HepG2 (cell line): Measurements from ENCODE around the gene IRF2. TPM values are rescaled to one million over a fixed set of nuclear protein-coding genes. Genes with fewer than 3 reads are reported as not detected.

Source experiments
- ARHGAP35 ChIP-seq: sonication (generic); formaldehyde crosslinking; IDR thresholded peaks from 2 replicates; pipeline ENCODE4 v1.9.0; 2022; ENCODE audit warnings: mild to moderate bottlenecking, inconsistent platforms, moderate library complexity, missing genetic modification reagents, borderline replicate concordance
- ATAD3A ChIP-seq: sonication (generic); formaldehyde crosslinking; IDR thresholded peaks from 2 replicates; pipeline ENCODE4 v1.4.0; 2020; ENCODE audit warnings: missing genetic modification reagents
- BCL3 ChIP-seq: sonication (generic); formaldehyde crosslinking; IDR thresholded peaks from 2 replicates; pipeline ENCODE4 v1.5.1; 2020; ENCODE audit warnings: mild to moderate bottlenecking, missing genetic modification reagents, moderate library complexity
- CREB3 ChIP-seq: sonication (generic); formaldehyde crosslinking; IDR thresholded peaks from 2 replicates; pipeline ENCODE4 v1.5.0; 2020; ENCODE audit warnings: missing genetic modification reagents
- DDIT3 ChIP-seq: sonication (generic); formaldehyde crosslinking; IDR thresholded peaks from 2 replicates; pipeline ENCODE4 v1.4.0; 2020; ENCODE audit warnings: mild to moderate bottlenecking, missing genetic modification reagents
- DRAP1 ChIP-seq: IDR thresholded peaks from 2 replicates; pipeline ENCODE4 v1.6.1; 2016; ENCODE audit warnings: missing genetic modification reagents, missing compliant biosample characterization
- FOXA3 ChIP-seq: IDR thresholded peaks from 2 replicates; pipeline ENCODE4 v1.6.1; 2016; ENCODE audit warnings: missing genetic modification reagents, missing compliant biosample characterization
- HNRNPH1 ChIP-seq: fragments of 200-400 bp; formaldehyde crosslinking; optimal IDR thresholded peaks from 2 replicates; pipeline ENCODE3; 2017; ENCODE audit warnings: mild to moderate bottlenecking, low read depth, low read length
- HNRNPK ChIP-seq: fragments of 200-400 bp; formaldehyde crosslinking; IDR thresholded peaks from 2 replicates; pipeline ENCODE4 v1.6.1; 2018; ENCODE audit warnings: low read length, low read depth, moderate library complexity, mild to moderate bottlenecking; ENCODE audit not compliant: poor library complexity, severe bottlenecking
- IRF2 ChIP-seq: IDR thresholded peaks from 2 replicates; pipeline ENCODE4 v1.6.1; 2018; ENCODE audit warnings: missing genetic modification reagents, missing compliant biosample characterization
- NFKB2 ChIP-seq: sonication (generic); formaldehyde crosslinking; IDR thresholded peaks from 2 replicates; pipeline ENCODE4 v1.4.0; 2020; ENCODE audit warnings: missing genetic modification reagents, borderline replicate concordance
- RORA ChIP-seq: sonication (generic); formaldehyde crosslinking; IDR thresholded peaks from 2 replicates; pipeline ENCODE4 v1.5.0; 2020; ENCODE audit warnings: mild to moderate bottlenecking, missing genetic modification reagents, moderate library complexity
- SMAD1 ChIP-seq: sonication (generic); formaldehyde crosslinking; IDR thresholded peaks from 2 replicates; pipeline ENCODE4 v1.4.0; 2020; ENCODE audit warnings: missing genetic modification reagents, low read depth, mild to moderate bottlenecking, borderline replicate concordance
- SOX13 ChIP-seq, 3 experiments: fragments of 450-650 bp in 1 of 3; sonication (generic) in 1 of 3; formaldehyde crosslinking in 1 of 3; IDR thresholded peaks in 2 of 3; conservative IDR thresholded peaks in 1 of 3; 2 replicates each; pipeline versions ENCODE4 v1.5.0 to v1.6.1; 2016 to 2020; ENCODE audit warnings: antibody characterized with exemption in 1 of 3, mild to moderate bottlenecking in 1 of 3, missing compliant biosample characterization in 1 of 3, missing genetic modification reagents in 1 of 3, moderate library complexity in 1 of 3
- TOPORS ChIP-seq: sonication (generic); formaldehyde crosslinking; IDR thresholded peaks from 2 replicates; pipeline ENCODE4 v1.8.0; 2023; ENCODE audit warnings: mild to moderate bottlenecking, missing genetic modification reagents
- ZBTB26 ChIP-seq: IDR thresholded peaks from 2 replicates; pipeline ENCODE4 v1.6.1; 2016; ENCODE audit warnings: missing compliant biosample characterization, missing genetic modification reagents, borderline replicate concordance
- ZBTB46 ChIP-seq: sonication (generic); formaldehyde crosslinking; IDR thresholded peaks from 2 replicates; pipeline ENCODE4 v1.4.0; 2020; ENCODE audit warnings: mild to moderate bottlenecking, missing genetic modification reagents, borderline replicate concordance
- ZEB1 ChIP-seq: IDR thresholded peaks from 2 replicates; pipeline ENCODE4 v1.6.1; 2012; ENCODE audit warnings: mild to moderate bottlenecking, low read depth, inconsistent platforms; ENCODE audit not compliant: insufficient replicate concordance
- ZKSCAN8 ChIP-seq: IDR thresholded peaks from 2 replicates; pipeline ENCODE4 v1.6.1; 2016; ENCODE audit warnings: borderline replicate concordance, missing genetic modification reagents, missing compliant biosample characterization
- ZNF496 ChIP-seq: sonication (generic); formaldehyde crosslinking; IDR thresholded peaks from 2 replicates; pipeline ENCODE4 v1.8.1; 2023; ENCODE audit warnings: mild to moderate bottlenecking, moderate library complexity, missing genetic modification reagents; ENCODE audit not compliant: insufficient replicate concordance
- ZNF713 ChIP-seq: sonication (generic); formaldehyde crosslinking; IDR thresholded peaks from 2 replicates; pipeline ENCODE4 v1.4.0; 2020; ENCODE audit warnings: mild to moderate bottlenecking, missing genetic modification reagents
- ZNF773 ChIP-seq: sonication (generic); formaldehyde crosslinking; IDR thresholded peaks from 2 replicates; pipeline ENCODE4 v1.4.0; 2020; ENCODE audit warnings: missing genetic modification reagents, borderline replicate concordance
- polyA plus RNA-seq, 8 experiments: library from polyadenylated mRNA; depleted of rRNA in 3 of 8; stranded (reverse) in 7 of 8; unstranded in 1 of 8; fragments of >200 nt; fragmentation: Illumina TruSeq in 4 of 8; extraction: Trizol in 4 of 8; gene quantifications; 2 replicates each; pipeline versions ENCODE4 v1.2.1 to v1.2.3, GENCODE V29; 2011 to 2016; ENCODE audit warnings: low read depth in 4 of 8, missing spikeins in 1 of 8, mixed read lengths in 1 of 8; ENCODE audit not compliant: insufficient read depth in 1 of 8
- total RNA-seq, 5 experiments: library from RNA; depleted of rRNA; stranded (reverse); fragments of >200 nt; fragmentation: Illumina TruSeq; extraction: Trizol; gene quantifications; 2 replicates each; pipeline ENCODE4 v1.2.3, GENCODE V29; 2016; ENCODE audit warnings: low read depth in 1 of 5

The IRF2 gene
- total and polyA plus RNA-seq, 2 of the 13 experiments (the other 11 are each of a cell fraction or from before 2014, with no cell fraction given) = 15.5 to 28.8 TPM

GRCh38 chr4:184464759-184465454 lies 9.4 kb downstream of the IRF2 start (continued):
- TF ChIP-seq ATAD3A (CRISPR knock-in tag) = no peak
- no peak for TF ChIP-seq DDIT3 (CRISPR knock-in tag)
- no peak; the same call in 1 of the 2 replicates for TF ChIP-seq ZBTB26 (CRISPR knock-in tag)
- no peak for TF ChIP-seq CREB3 (CRISPR knock-in tag)
- TF ChIP-seq RORA = no peak
- peak; percentile 94 for TF ChIP-seq FOXA3 (CRISPR knock-in tag)
- no peak for TF ChIP-seq ZNF496 (CRISPR knock-in tag)
- no peak for TF ChIP-seq ZNF773 (CRISPR knock-in tag)
- no peak for TF ChIP-seq ARHGAP35
- no peak for TF ChIP-seq ZKSCAN8 (CRISPR knock-in tag)
- no peak for TF ChIP-seq ZNF713 (CRISPR knock-in tag)
- peak; percentile 74 for TF ChIP-seq SOX13 (IDR thresholded peaks at IDR 0.05)
- peak in 1 of 2 experiments; percentile 96; a peak in 2 of 4 replicates for TF ChIP-seq SOX13 (CRISPR knock-in tag; conservative IDR thresholded peaks at IDR 0.05 in 1 of 2, IDR thresholded peaks at IDR 0.05 in 1 of 2)
- TF ChIP-seq HNRNPH1 = no peak
- peak; percentile 76; the same call in 1 of the 2 replicates for TF ChIP-seq IRF2 (CRISPR knock-in tag)
- no peak for TF ChIP-seq NFKB2 (CRISPR knock-in tag)
- no peak for TF ChIP-seq HNRNPK
- TF ChIP-seq BCL3 (CRISPR knock-in tag) = 0 out of 2 replicates have a peak, but pooled peaks have one; percentile 30
- no peak for TF ChIP-seq ZEB1
- TF ChIP-seq TOPORS = no peak
- no peak for TF ChIP-seq ZBTB46 (CRISPR knock-in tag)
- TF ChIP-seq SMAD1 (CRISPR knock-in tag) = no peak
- no peak for TF ChIP-seq DRAP1 (CRISPR knock-in tag)
